T-helper 1 cell treated with Interleukin-12 subunit alpha and Interleukin-12 subunit beta and Interleukin-4 antibody, amounts not matched to agents 30 μg/mL and 1 μg/mL, for 36 hours (primary cell): ENCODE results near the gene FCHSD1.

Experiments used
- H3K27ac Mint-ChIP-seq: one replicate; pipeline ENCODE4 v1.8.0; 2021; ENCODE audit warnings: mild to moderate bottlenecking, mixed read lengths
- H3K27me3 Mint-ChIP-seq: one replicate; pipeline ENCODE4 v1.8.0; 2021; ENCODE audit warnings: low read depth, mixed read lengths
- H3K36me3 Mint-ChIP-seq: one replicate; pipeline ENCODE4 v1.8.0; 2021; ENCODE audit warnings: low read depth, mixed read lengths
- H3K4me1 Mint-ChIP-seq: one replicate; pipeline ENCODE4 v1.8.0; 2021; ENCODE audit warnings: low read depth, mixed read lengths
- H3K4me3 Mint-ChIP-seq: one replicate; pipeline ENCODE4 v1.8.0; 2021; ENCODE audit warnings: mild to moderate bottlenecking, moderate library complexity, mixed read lengths
- H3K9me3 Mint-ChIP-seq: one replicate; pipeline ENCODE4 v1.8.0; 2021; ENCODE audit warnings: mixed read lengths

FCHSD1 gene

DNA sequence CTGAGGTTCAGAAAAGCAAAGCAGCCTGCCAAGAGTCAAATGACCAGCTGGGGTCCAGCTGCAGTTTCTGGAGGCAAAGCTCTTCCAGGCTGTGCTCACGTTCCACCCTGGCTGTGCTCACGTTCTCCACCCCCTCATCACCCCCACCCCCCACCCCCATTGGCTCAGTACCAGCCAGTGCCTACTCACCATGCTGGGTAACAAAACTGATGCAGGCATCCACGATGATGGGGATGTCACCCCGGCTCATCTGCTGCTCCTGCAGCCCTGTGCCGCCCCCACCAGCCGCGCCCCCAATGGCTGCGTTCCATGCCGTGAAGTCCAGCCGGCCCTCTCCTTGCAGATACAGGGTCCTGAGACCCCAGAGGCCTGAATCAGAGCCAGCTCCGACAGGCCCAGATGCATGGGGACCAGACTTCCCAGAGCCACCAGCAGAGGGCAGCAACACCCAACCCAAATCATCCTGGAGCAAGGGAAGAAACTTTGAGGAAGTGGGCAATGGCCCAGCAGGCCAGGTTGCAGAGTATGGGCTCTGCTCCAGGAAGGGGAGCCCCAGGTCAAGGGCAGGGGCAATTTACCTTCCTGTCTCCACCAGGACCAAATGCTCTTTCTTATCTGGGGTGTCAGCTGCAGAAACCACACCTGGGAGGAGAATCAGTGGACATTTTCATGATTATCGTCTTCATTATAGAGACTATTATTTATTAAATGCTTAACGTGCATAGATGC lies 13.7 kb upstream of the FCHSD1 start:
- no peaks in the 10 kb centered on the region for H3K27me3 Mint-ChIP-seq
- no peaks in the 10 kb centered on the region for H3K36me3 Mint-ChIP-seq
- H3K4me1 Mint-ChIP-seq = peaks cover 4% of the 10 kb centered on the region
- H3K27ac Mint-ChIP-seq = no peak overlapping the region
- H3K4me3 Mint-ChIP-seq = no peak overlapping the region
- no peaks in the 10 kb centered on the region for H3K9me3 Mint-ChIP-seq

DNA sequence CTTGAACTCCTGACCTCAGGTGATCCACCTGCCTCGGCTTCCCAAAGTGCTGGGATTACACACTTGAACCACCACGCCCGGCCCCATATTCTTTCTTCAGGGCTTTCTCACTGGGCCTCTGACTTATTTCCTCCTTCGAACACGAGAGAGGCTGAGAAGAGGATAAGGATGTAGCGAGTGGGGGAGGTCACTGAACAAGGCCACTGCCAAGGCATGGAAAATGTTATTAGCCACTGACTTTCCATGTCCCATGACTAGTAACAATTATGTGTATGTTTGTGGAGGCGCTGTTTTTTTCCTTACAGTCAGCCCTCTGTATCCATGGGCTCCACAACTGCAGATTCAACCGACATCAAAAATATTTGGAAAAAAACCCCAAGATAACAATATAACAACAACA lies 12.3 kb upstream of the FCHSD1 start:
- Mint-ChIP-seq H3K4me1 (peaks cover 4% of the 10 kb centered on the region), H3K27me3 (peaks cover 3% of the 10 kb centered on the region), H3K27ac (no peak overlapping the region), H3K9me3 (no peaks in the 10 kb centered on the region), H3K36me3 (no peaks in the 10 kb centered on the region), H3K4me3 (no peak overlapping the region)

DNA sequence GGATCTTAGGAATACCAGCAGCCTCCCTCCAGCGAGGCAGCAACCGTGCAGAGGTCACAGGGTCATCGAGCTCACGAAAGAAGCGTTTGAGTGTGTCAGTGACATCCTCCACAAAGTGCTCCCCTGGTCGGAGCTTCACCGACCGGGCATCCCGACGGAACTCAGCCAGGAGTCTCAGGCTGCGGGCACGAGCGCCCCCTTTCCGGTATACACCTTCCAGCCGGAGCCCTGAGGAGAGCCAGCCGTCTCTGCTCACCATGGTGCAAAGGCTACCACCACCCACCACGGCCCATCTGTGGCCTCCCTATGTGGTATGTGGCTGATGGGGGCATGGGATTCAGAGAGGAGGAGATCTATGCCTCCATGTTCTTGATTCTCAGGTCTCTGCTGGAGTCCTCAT lies 10.8 kb upstream of the FCHSD1 start:
- H3K4me1 Mint-ChIP-seq = peaks cover 4% of the 10 kb centered on the region
- no peaks in the 10 kb centered on the region for H3K9me3 Mint-ChIP-seq
- H3K27me3 Mint-ChIP-seq = peaks cover 3% of the 10 kb centered on the region
- H3K4me3 Mint-ChIP-seq = no peak overlapping the region
- peaks cover 5% of the 10 kb centered on the region for H3K36me3 Mint-ChIP-seq
- H3K27ac Mint-ChIP-seq = no peak overlapping the region

DNA sequence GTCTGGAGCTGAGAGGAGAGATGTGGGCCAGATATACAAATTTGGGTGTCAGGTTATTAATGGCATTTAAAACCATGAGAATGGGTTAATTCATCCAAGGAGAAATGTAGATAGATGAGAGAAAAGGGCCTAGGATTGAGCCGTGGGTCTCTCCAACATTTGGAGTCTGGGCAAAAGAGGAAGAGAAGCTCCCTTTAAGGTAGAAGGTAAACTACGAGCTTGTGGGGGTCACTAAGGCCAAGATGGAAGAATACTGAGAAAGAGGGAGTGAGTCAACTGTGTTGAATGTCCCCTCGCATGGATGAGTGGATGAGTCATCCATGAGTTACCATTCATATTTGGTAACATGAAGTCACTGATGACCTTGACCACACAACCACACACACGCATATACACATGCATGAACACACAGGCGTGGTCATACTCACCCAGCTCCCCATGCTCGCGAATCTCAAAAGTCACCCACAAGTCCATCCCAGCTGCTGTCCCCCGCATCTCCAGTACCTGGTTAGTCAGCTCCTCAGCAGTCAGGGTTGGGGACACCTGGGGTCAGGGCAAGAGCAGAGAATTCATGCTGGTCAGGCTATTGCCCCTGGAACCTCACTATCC lies 6.8 kb upstream of the FCHSD1 start:
- Mint-ChIP-seq H3K4me1 (no peaks in the 10 kb centered on the region), H3K36me3 (peaks cover 8% of the 10 kb centered on the region), H3K27ac (no peak overlapping the region), H3K9me3 (no peaks in the 10 kb centered on the region), H3K4me3 (no peak overlapping the region), H3K27me3 (peaks cover 6% of the 10 kb centered on the region)

DNA sequence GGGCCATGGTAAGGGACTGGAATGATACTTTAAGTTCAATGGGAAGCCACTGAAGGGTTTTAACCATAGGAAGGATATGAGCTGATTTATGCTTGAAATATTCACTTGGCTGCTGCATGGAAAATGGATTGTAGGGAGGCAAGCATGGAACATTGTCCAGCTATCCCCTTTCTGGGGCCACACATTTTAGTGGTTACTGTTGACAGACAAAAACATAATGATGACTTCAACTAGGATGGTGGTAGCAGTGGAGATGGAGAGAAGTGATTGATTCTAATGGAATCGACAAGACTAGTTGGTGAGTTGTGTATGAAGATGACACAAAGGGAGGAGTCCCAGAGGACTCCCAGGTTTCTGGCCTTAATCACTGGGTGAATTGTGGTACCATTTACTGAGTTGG lies 6.2 kb upstream of the FCHSD1 start:
- H3K27ac Mint-ChIP-seq = no peak overlapping the region
- H3K9me3 Mint-ChIP-seq = no peaks in the 10 kb centered on the region
- no peak overlapping the region for H3K4me3 Mint-ChIP-seq
- H3K4me1 Mint-ChIP-seq = no peaks in the 10 kb centered on the region
- H3K27me3 Mint-ChIP-seq = peaks cover 6% of the 10 kb centered on the region
- H3K36me3 Mint-ChIP-seq = peaks cover 8% of the 10 kb centered on the region

DNA sequence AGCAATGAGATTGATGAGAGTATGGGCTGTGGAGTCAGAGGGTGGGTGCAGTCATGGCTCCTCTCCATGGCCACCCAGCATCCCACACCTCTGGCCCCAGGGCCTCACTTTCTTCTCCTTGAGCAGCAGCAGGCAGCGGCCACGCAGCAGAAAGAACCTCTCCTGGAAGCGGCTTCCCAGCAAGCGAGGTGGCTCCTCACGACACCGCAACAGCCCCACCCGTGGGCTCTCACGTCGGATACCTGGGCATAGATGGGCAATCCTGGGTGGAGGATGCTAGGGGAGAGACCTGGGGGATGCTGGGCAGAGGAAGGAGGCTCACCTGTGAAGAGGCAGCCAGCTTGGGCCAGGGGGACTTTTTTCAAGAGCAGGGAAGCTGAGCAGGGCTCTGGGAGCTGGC lies 5.2 kb upstream of the FCHSD1 start:
- H3K4me3 Mint-ChIP-seq = no peak overlapping the region
- H3K27me3 Mint-ChIP-seq = peaks cover 9% of the 10 kb centered on the region
- H3K9me3 Mint-ChIP-seq = no peaks in the 10 kb centered on the region
- peaks cover 8% of the 10 kb centered on the region for H3K36me3 Mint-ChIP-seq
- peaks cover 5% of the 10 kb centered on the region for H3K4me1 Mint-ChIP-seq
- no peak overlapping the region for H3K27ac Mint-ChIP-seq

DNA sequence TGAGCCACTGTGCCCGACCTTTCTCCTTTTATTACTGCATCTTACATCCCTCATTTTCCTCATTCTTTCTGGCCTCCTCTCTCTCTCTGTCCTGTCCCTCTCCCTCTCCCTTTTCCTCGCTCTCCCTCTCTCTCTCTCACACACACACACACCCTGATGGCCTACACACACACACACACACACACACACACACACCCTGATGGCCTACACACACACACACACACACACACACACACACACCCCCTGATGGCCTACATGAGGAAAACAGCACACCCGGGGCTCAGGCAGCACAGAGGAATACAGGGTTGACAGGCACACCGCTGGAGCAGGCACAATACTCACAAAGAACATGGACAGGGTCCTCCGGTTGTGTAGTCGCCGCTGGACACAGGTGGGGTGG lies 3.8 kb upstream of the FCHSD1 start:
- peaks cover 10% of the 10 kb centered on the region for H3K4me1 Mint-ChIP-seq
- no peaks in the 10 kb centered on the region for H3K9me3 Mint-ChIP-seq
- peaks cover 8% of the 10 kb centered on the region for H3K36me3 Mint-ChIP-seq

DNA sequence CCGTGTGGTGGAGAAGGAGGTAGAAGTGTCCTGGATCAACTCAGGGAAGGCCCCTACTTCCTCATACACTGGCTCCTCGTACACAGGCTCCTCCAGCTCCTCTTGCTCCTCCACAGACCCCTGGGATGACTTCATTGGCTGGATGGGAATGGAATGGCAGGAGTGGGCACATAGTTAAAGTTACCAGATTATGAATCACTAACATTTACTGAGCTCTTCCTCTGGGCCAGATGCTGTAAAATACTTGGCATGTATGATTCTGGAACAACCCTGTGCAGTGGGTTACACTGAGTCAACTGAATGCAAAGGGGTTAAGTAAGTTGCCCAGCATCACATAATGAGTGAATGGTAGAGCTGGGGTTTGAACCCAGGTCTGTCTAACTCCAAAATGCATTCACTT lies 3.1 kb upstream of the FCHSD1 start:
- no peak overlapping the region for H3K27ac Mint-ChIP-seq

More for the DNA sequence above, 3.8 kb upstream of the FCHSD1 start:
- Mint-ChIP-seq H3K27me3 (peaks cover 9% of the 10 kb centered on the region), H3K27ac (no peak overlapping the region), H3K4me3 (no peak overlapping the region)

DNA sequence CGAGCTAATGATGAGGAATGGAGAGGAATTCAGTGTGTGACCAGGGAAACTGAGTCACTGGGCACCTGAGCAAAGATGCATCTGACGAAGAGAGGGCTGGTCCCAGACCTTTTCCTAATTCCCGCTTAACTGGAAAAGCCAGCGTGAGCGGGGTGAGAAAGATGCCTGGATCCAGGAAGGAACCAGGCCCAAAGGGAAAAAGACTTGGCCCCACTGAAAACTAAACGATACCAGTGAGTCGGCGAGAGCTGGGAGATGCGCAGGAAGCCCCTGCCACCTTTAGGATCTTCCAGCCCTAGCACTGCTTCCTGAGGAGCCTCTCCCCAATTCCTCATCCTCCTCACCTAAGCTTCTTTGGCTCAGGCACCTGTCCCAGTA lies 499 bp upstream of the FCHSD1 start:
- H3K9me3 Mint-ChIP-seq = no peaks in the 10 kb centered on the region
- H3K27me3 Mint-ChIP-seq = peaks cover 6% of the 10 kb centered on the region
- H3K4me1 Mint-ChIP-seq = peaks cover 22% of the 10 kb centered on the region
- H3K4me3 Mint-ChIP-seq = peak overlapping the region; percentile 97
- peak overlapping the region; percentile 79 for H3K27ac Mint-ChIP-seq
- peaks cover 3% of the 10 kb centered on the region for H3K36me3 Mint-ChIP-seq

More for the DNA sequence above, 3.1 kb upstream of the FCHSD1 start:
- peaks cover 8% of the 10 kb centered on the region for H3K36me3 Mint-ChIP-seq
- H3K27me3 Mint-ChIP-seq = peaks cover 8% of the 10 kb centered on the region
- peaks cover 14% of the 10 kb centered on the region for H3K4me1 Mint-ChIP-seq
- H3K9me3 Mint-ChIP-seq = no peaks in the 10 kb centered on the region
- H3K4me3 Mint-ChIP-seq = no peak overlapping the region

DNA sequence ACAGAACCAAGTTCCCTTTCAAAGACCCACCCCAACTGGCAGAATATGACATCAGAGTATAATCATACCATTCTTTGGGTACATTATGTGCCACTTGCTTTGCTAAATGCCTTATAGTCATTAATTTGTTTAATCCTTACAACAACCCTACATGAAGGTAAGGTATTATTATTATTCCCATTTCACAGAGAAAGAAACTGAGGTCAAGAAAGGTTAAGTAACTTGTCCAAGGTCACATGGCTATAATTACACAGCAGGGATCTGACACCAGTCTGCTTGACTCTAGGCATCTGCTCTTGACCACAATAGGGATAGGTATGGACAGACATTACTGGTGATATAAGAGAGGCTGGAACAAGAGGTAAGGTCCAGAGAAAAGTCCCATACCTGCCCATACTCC lies 1.2 kb downstream of the FCHSD1 start:
- H3K27ac Mint-ChIP-seq = no peak overlapping the region
- H3K4me1 Mint-ChIP-seq = peaks cover 24% of the 10 kb centered on the region
- peaks cover 3% of the 10 kb centered on the region for H3K27me3 Mint-ChIP-seq
- H3K4me3 Mint-ChIP-seq = peak overlapping the region; percentile 97
- no peaks in the 10 kb centered on the region for H3K9me3 Mint-ChIP-seq
- H3K36me3 Mint-ChIP-seq = peaks cover 11% of the 10 kb centered on the region

DNA sequence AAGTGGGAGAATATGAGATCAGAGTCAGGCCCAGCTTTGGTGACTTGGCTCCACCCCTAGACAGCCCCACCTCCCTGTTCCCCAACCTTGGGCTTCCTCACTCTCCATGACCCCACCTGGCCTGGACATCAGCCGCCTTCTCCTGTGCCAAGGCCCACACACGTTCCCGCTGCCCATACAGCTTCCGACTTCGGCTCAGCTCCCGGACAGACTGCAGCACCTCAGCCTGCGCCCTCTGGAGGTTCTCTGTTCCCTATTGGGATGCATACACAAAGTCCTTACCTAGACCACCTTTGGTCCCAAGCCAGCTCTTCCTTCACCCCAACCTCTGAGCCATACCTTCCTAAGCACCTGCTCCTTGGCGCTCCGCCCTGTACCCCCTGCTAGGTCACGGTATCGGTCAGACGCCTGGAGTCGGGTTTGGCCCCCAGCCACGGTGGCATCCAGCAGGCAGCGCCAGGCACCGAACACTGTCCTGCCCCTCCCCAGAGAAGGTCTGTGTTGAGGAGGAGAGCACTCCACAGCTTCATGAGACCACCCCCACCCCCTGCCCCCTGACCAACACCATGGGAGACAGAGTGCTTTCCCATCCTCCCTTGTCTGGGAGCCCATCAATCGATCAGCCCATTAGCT lies 2.0 kb downstream of the FCHSD1 start:
- Mint-ChIP-seq H3K36me3 (peaks cover 13% of the 10 kb centered on the region), H3K27ac (no peak overlapping the region), H3K9me3 (no peaks in the 10 kb centered on the region), H3K27me3 (peaks cover 3% of the 10 kb centered on the region), H3K4me3 (no peak overlapping the region), H3K4me1 (peaks cover 25% of the 10 kb centered on the region)

DNA sequence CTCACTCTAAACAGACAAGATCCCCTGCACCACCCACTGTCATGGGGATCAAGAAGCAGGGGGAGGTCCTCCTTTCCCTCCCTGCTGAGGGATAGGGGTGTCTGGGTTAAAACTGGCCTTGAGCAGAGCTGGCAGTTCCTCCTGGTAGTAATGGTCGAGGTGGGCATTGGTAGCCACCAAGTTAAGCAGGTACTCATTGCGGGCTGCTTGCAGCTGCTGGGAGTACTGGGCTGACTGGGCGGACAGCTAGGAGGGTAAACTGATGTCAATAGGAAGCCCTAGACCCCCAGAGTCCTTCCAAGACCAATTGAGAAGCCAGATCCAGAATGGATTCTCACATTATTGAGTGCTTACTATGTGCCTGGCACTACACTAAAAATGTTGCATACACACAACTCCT lies 3.4 kb downstream of the FCHSD1 start:
- Mint-ChIP-seq H3K36me3 (peaks cover 13% of the 10 kb centered on the region), H3K4me3 (no peak overlapping the region), H3K27me3 (peaks cover 3% of the 10 kb centered on the region), H3K9me3 (no peaks in the 10 kb centered on the region), H3K4me1 (peaks cover 25% of the 10 kb centered on the region), H3K27ac (no peak overlapping the region)

DNA sequence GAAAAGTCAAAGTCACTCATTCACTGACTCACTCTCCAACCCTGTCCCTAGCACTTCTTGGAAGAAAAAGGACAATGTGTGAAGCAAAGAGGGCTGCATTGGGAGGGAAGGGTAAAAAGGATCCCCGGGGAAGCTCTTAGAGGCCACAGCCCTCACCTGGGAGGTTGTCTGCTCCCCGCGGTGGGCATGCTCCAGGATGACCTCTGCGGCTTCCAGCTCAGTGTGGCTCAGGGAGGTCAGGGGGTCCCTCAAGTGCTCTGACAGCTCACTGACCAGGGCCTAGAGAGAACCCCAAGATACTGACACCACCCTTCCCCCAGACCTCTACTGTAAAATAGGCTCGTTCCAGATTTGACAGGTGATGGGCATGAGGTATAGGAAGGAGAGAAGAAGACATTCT lies 4.0 kb downstream of the FCHSD1 start:
- peaks cover 3% of the 10 kb centered on the region for H3K27me3 Mint-ChIP-seq
- no peak overlapping the region for H3K27ac Mint-ChIP-seq
- peaks cover 15% of the 10 kb centered on the region for H3K36me3 Mint-ChIP-seq
- H3K4me3 Mint-ChIP-seq = no peak overlapping the region
- no peaks in the 10 kb centered on the region for H3K9me3 Mint-ChIP-seq
- H3K4me1 Mint-ChIP-seq = peaks cover 24% of the 10 kb centered on the region

DNA sequence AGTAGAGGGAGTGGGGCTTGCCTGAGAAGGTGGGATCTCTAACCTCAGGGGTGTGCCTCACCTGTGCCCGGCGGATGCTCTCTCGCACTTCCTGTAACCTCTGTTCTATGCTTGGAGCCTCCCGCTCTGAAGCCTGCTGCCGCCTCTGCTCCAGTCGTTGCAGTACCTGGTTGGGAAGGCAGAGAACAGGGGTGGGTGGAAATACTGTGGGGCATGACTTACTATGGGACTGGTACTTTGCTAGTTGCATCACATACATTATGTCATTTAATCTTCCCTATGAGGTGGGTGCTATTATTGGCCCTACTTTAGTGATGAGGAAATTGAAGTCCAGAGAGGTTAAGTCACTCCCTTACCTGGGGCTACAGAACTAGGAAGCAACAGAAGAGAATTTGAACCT lies 5.2 kb downstream of the FCHSD1 start:
- Mint-ChIP-seq H3K36me3 (peaks cover 22% of the 10 kb centered on the region), H3K4me3 (no peak overlapping the region), H3K4me1 (peaks cover 31% of the 10 kb centered on the region), H3K9me3 (no peaks in the 10 kb centered on the region), H3K27ac (no peak overlapping the region), H3K27me3 (no peaks in the 10 kb centered on the region)

DNA sequence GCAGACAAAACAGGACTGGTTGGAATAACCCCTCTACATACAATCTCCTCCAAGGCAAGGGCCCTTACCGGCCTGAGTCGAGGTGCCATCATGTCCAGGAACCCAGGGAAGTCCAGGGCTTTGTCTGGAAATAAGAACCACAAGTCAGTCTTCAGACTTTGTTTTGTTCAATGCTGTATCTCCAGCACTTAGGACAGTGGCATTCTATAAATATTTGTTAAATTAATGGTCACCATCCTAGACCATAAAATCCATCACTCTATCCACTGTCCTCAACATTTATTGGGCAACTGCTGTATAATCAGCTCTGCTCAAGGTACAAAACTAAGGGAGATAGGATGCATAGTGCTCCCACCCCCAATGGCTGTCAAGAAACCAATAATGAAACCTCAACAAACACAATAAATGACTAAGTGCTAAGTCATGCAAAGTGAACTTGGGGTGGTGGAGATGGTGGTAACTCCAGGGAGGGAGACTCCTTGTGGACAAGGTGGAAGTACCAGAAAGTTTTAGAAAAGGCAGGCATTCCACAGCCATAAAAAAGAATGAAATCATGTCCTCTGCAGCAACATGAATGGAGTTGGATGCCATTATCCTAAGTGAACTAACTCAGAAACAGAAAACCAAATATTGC lies 9.5 kb downstream of the FCHSD1 start:
- Mint-ChIP-seq H3K27ac (peak overlapping the region; percentile 35), H3K4me1 (peaks cover 26% of the 10 kb centered on the region), H3K9me3 (no peaks in the 10 kb centered on the region), H3K36me3 (peaks cover 23% of the 10 kb centered on the region), H3K4me3 (no peak overlapping the region), H3K27me3 (no peaks in the 10 kb centered on the region)
